ENCODE measurements around the gene RIOK1. TPM values are rescaled to one million over a fixed set of nuclear protein-coding genes. Genes with fewer than 3 reads are reported as not detected.

Gene RIOK1
- total and polyA plus RNA-seq, 9 of the 15 experiments (the other 6 are each of a cell fraction or from before 2014, with no cell fraction given) = 24.9 to 101 (median 52.2) TPM

GRCh38 chr6:7392402-7392801, 2.8 kb downstream of the RIOK1 start:
- POLR2A ChIA-PET = interaction anchor here (1.9 kb wide), 1 partner anchor 10 kb away, joined by 5 read pairs; no protein-coding TSS in a partner anchor

More at GRCh38 chr6:7392402-7392801, 2.8 kb downstream of the RIOK1 start:
- Histone ChIP-seq H3K4me2 (ENCODE audit: insufficient read depth, low read length) (no peak overlapping the region), H3K9me3 (replicated peaks; ENCODE audit: control insufficient read depth, insufficient read depth, low read depth, low read length) (no peaks in the 10 kb centered on the region), H3K9me1 (ENCODE audit: control insufficient read depth, insufficient read depth, low read length) (no peaks in the 10 kb centered on the region), H2AFZ (ENCODE audit: low read depth, low read length) (no peak overlapping the region), H3K4me3 (no peak overlapping the region), H3K9ac (ENCODE audit: insufficient read depth in 1 of 2, low read depth in 2 of 2, low read length in 2 of 2) (peak overlapping the region in 1 of 2 experiments; percentile 71; a peak in 2 of 4 replicates), H3K4me1 (replicated peaks in 1 of 2; ENCODE audit: control insufficient read depth in 2 of 2, insufficient read depth in 2 of 2, low read length in 2 of 2) (peaks cover 20 to 21% of the 10 kb centered on the region in 2 experiments; a peak in 4 of 5 replicates), H4K20me1 (replicated peaks; ENCODE audit: control insufficient read depth, insufficient read depth, low read length) (no peaks in the 10 kb centered on the region; the same call in 1 of the 2 replicates), H3K27ac (ENCODE audit: extremely low read depth, low read depth, low read length) (no peak overlapping the region), H3K27me3 (ENCODE audit: control insufficient read depth in 2 of 2, insufficient read depth in 2 of 2, low read length in 2 of 2) (no peaks in the 10 kb centered on the region), H3K79me2 (ENCODE audit: control insufficient read depth, insufficient read depth, low read length) (peaks cover 50% of the 10 kb centered on the region), H3K36me3 (ENCODE audit: control insufficient read depth, insufficient read depth, low read length) (peaks cover 54% of the 10 kb centered on the region)
- CTCF ChIA-PET (ENCODE audit: low intra/inter-chr PET ratio) = no interaction called here
- intact Hi-C loops (cut with micrococcal nuclease) (no loop called here), in situ Hi-C loops (cut with MboI) (no loop called here)
- ATAC-seq = no peak
- no peak for DNase-seq (ENCODE audit: extremely low read depth in 1 of 4, low spot score in 3 of 4)
- WGBS (ENCODE audit: insufficient coverage, low coverage, missing lambda C conversion rate) = 93% methylated on average over 6 of the region's 6 CpGs
- FAIRE-seq = no peak
- no TSS peak for BruUV-seq (replicated peaks)
- TF ChIP-seq XRCC4 (IDR thresholded peaks at IDR 0.05; ENCODE audit: extremely low read depth, insufficient read depth, insufficient read length) (no peak), ZNF586 (CRISPR knock-in tag; conservative IDR thresholded peaks at IDR 0.05) (no peak), ZNF347 (CRISPR knock-in tag; IDR thresholded peaks at IDR 0.05; ENCODE audit: low read depth) (no peak), WHSC1 (IDR thresholded peaks at IDR 0.05; ENCODE audit: low read length) (no peak), ZBTB1 (CRISPR knock-in tag; IDR thresholded peaks at IDR 0.05; ENCODE audit: borderline replicate concordance, low read depth) (no peak), CTCFL (IDR thresholded peaks at IDR 0.05; ENCODE audit: borderline replicate concordance, insufficient read depth, low read depth, low read length, poor library complexity, severe bottlenecking) (no peak), MXD1 (CRISPR knock-in tag; IDR thresholded peaks at IDR 0.05; ENCODE audit: borderline replicate concordance, poor library complexity, severe bottlenecking) (no peak), ZFP91 (CRISPR knock-in tag; IDR thresholded peaks at IDR 0.05) (no peak), ZNF354B (CRISPR knock-in tag; IDR thresholded peaks at IDR 0.05) (no peak), ZNF780A (CRISPR knock-in tag; IDR thresholded peaks at IDR 0.05) (no peak), MNT (conservative IDR thresholded peaks at IDR 0.05) (no peak), HBP1 (CRISPR knock-in tag; IDR thresholded peaks at IDR 0.05) (no peak), NFE2 (IDR thresholded peaks at IDR 0.05; ENCODE audit: low read depth) (no peak)

Measured in K562 (cell line).